Bronchial epithelial cell (primary cell): ENCODE results near the gene AKAP6. TPM values are rescaled to one million over a fixed set of nuclear protein-coding genes. Genes with fewer than 3 reads are reported as not detected.

Source experiments
- DNase-seq: peaks from one replicate; pipeline ENCODE4 v3.0.0-alpha.2; 2010; ENCODE audit warnings: low read depth
- FAIRE-seq: peaks from 2 replicates; lab custom pipeline; 2011; peaks lifted over from hg19 to GRCh38; lab: Jason Lieb, UNC
- H3K27me3 ChIP-seq: 2 replicates; pipeline ENCODE4 v1.5.1; 2011; ENCODE audit warnings: low read length; ENCODE audit not compliant: control insufficient read depth, insufficient read depth
- H3K36me3 ChIP-seq: 2 replicates; pipeline ENCODE4 v1.5.1; 2011; ENCODE audit warnings: low read length; ENCODE audit not compliant: control insufficient read depth, insufficient read depth
- H3K4me3 ChIP-seq: 2 replicates; pipeline ENCODE4 v1.5.1; 2011; ENCODE audit warnings: mild to moderate bottlenecking, low read depth, low read length, control low read depth
- total RNA-seq: library from RNA; depleted of rRNA; stranded (reverse); fragments of >200 nt; gene quantifications from 2 replicates; pipeline ENCODE4 v1.2.1, GENCODE V29; 2014
- TF ChIP-seq, protein P1 (sequence below): IDR thresholded peaks from 2 replicates; pipeline ENCODE4 v1.5.1; 2011; ENCODE audit warnings: mild to moderate bottlenecking, moderate library complexity, low read length, control low read depth, inconsistent platforms; ENCODE audit not compliant: insufficient read depth, severe bottlenecking

Gene AKAP6
- total RNA-seq, 1 donor from 2014 or later = 4.2 TPM

GRCh38 chr14:32594766-32595165, 265.7 kb downstream of the AKAP6 start:
- no peaks in the 10 kb centered on the region for H3K27me3 ChIP-seq
- DNase-seq (no peak), FAIRE-seq (no peak)
- H3K36me3 ChIP-seq = no peaks in the 10 kb centered on the region
- TF ChIP-seq, protein P1, sequence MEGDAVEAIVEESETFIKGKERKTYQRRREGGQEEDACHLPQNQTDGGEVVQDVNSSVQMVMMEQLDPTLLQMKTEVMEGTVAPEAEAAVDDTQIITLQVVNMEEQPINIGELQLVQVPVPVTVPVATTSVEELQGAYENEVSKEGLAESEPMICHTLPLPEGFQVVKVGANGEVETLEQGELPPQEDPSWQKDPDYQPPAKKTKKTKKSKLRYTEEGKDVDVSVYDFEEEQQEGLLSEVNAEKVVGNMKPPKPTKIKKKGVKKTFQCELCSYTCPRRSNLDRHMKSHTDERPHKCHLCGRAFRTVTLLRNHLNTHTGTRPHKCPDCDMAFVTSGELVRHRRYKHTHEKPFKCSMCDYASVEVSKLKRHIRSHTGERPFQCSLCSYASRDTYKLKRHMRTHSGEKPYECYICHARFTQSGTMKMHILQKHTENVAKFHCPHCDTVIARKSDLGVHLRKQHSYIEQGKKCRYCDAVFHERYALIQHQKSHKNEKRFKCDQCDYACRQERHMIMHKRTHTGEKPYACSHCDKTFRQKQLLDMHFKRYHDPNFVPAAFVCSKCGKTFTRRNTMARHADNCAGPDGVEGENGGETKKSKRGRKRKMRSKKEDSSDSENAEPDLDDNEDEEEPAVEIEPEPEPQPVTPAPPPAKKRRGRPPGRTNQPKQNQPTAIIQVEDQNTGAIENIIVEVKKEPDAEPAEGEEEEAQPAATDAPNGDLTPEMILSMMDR = no peak
- H3K4me3 ChIP-seq = no peak overlapping the region

- Histone ChIP-seq H3K27me3 (no peaks in the 10 kb centered on the region), H3K36me3 (no peaks in the 10 kb centered on the region), H3K4me3 (no peak overlapping the region)
- DNase-seq = no peak
- FAIRE-seq = no peak
- TF ChIP-seq, protein P1 = no peak
These were observed 266.4 kb downstream of the AKAP6 start for GRCh38 chr14:32595497-32595896.

- no peak for DNase-seq
- no peak overlapping the region for H3K4me3 ChIP-seq
- no peaks in the 10 kb centered on the region for H3K27me3 ChIP-seq
- H3K36me3 ChIP-seq = no peaks in the 10 kb centered on the region
- TF ChIP-seq, protein P1 = no peak
- FAIRE-seq = no peak
These were observed 267.3 kb downstream of the AKAP6 start for GRCh38 chr14:32596390-32596789.

- DNase-seq = no peak
- FAIRE-seq = no peak
- TF ChIP-seq, protein P1 = no peak
- no peaks in the 10 kb centered on the region for H3K27me3 ChIP-seq
- no peak overlapping the region for H3K4me3 ChIP-seq
- H3K36me3 ChIP-seq = no peaks in the 10 kb centered on the region
These were observed 268.7 kb downstream of the AKAP6 start for GRCh38 chr14:32597771-32598170.

GRCh38 chr14:32601069-32601468, 272.0 kb downstream of the AKAP6 start:
- Histone ChIP-seq H3K36me3 (no peaks in the 10 kb centered on the region), H3K4me3 (no peak overlapping the region), H3K27me3 (no peaks in the 10 kb centered on the region)
- TF ChIP-seq, protein P1 = no peak
- DNase-seq = no peak
- no peak for FAIRE-seq

DNA sequence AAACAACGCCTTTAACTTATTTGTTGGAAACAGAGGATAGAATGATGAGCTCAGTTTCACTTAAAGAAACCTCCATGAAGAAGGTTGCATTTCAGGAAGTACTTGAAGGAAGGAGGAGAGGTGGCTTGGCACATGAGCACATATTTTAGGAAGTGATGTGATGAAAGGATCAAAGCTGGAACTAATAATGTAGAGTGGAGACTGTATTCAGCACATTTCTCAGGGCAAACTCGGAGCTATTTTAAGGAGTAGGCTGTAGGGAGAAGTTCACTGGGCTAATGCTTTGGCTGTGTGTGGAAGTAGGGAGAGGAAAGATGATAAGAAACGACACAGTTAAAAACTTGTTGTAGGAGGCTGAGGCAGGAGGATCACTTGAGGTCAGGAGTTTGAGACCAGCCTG, 272.8 kb downstream of the AKAP6 start:
- FAIRE-seq (no peak), DNase-seq (no peak)
- no peak overlapping the region for H3K4me3 ChIP-seq
- TF ChIP-seq, protein P1 = no peak
- H3K36me3 ChIP-seq = no peaks in the 10 kb centered on the region
- H3K27me3 ChIP-seq = no peaks in the 10 kb centered on the region
